ENCODE results near the gene SPTBN5.

DNA sequence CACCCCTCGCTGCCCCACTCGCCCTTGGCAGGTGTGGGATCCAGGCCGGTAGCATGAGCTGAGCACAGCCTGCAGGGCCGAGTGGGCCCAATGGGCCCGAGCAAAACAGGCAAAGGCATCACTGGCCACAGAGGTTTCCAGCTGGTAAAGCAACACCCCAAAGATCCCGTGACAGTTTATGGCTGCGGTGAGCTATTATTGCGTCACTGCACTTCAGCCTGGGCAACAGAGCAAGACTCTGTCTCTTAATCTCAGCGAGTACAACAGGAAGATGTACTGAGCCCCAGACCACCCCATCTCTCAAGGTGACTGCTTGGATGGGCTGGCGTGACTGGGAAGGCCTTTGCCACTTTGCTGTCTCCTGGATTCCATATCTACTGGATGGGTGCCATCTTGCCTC lies 61.6 kb downstream of the SPTBN5 start:
- TF ChIP-seq, protein P1, sequence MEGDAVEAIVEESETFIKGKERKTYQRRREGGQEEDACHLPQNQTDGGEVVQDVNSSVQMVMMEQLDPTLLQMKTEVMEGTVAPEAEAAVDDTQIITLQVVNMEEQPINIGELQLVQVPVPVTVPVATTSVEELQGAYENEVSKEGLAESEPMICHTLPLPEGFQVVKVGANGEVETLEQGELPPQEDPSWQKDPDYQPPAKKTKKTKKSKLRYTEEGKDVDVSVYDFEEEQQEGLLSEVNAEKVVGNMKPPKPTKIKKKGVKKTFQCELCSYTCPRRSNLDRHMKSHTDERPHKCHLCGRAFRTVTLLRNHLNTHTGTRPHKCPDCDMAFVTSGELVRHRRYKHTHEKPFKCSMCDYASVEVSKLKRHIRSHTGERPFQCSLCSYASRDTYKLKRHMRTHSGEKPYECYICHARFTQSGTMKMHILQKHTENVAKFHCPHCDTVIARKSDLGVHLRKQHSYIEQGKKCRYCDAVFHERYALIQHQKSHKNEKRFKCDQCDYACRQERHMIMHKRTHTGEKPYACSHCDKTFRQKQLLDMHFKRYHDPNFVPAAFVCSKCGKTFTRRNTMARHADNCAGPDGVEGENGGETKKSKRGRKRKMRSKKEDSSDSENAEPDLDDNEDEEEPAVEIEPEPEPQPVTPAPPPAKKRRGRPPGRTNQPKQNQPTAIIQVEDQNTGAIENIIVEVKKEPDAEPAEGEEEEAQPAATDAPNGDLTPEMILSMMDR (IDR thresholded peaks at IDR 0.05; ENCODE audit: low read length): no peak
- no peak for TF ChIP-seq EZH2 (optimal IDR thresholded peaks at IDR 0.05; ENCODE audit: low read depth, low read length)

Data from MM.1S (cell line).